H1 (cell line): ENCODE results near the gene SBDS. TPM values are rescaled to one million over a fixed set of nuclear protein-coding genes. Genes with fewer than 3 reads are reported as not detected.
"Not testable (repeated sequence)": the region's sequence is repeated elsewhere in the genome, so short reads cannot be mapped to it uniquely, and the experiment has no call there.

Experiments used
- CTCF ChIA-PET: fragments of 300-600 bp; sonication (Branson Sonifier 250); formaldehyde crosslinking; loops from one replicate; lab custom pipeline; 2021; ENCODE audit not compliant: partially characterized antibody; lab: Charles Lee
- POLR2A ChIA-PET: fragments of 300-600 bp; sonication (Branson Sonifier 250); formaldehyde crosslinking; loops from one replicate; lab custom pipeline; 2021; ENCODE audit warnings: inconsistent platforms; ENCODE audit not compliant: partially characterized antibody; lab: Charles Lee
- DNase-seq, 2 experiments: peaks; one replicate each; pipeline versions ENCODE4 v3.0.0 to v3.0.0-alpha.2; 2010 to 2022; ENCODE audit warnings: low spot score in 2 of 2, low read depth in 1 of 2, mixed read lengths in 1 of 2
- FAIRE-seq: peaks from 2 replicates; lab custom pipeline; 2011; peaks lifted over from hg19 to GRCh38; lab: Jason Lieb, UNC
- H2AFZ ChIP-seq: 2 replicates; pipeline ENCODE4 v1.8.1; 2012; ENCODE audit warnings: low read length, inconsistent platforms
- H2AK5ac ChIP-seq: 2 replicates; pipeline ENCODE4 v1.6.1; 2013; ENCODE audit warnings: low read depth, low read length
- H2BK120ac ChIP-seq: replicated peaks from 2 replicates; pipeline ENCODE3; 2013; ENCODE audit warnings: low read depth, low read length, inconsistent platforms
- H2BK12ac ChIP-seq: 2 replicates; pipeline ENCODE4 v1.6.1; 2013; ENCODE audit warnings: low read depth, low read length
- H2BK15ac ChIP-seq: 2 replicates; pipeline ENCODE4 v1.6.1; 2013; ENCODE audit warnings: low read length
- H2BK20ac ChIP-seq: 2 replicates; pipeline ENCODE4 v1.6.1; 2013; ENCODE audit warnings: low read length
- H2BK5ac ChIP-seq: 2 replicates; pipeline ENCODE4 v1.6.1; 2013; ENCODE audit warnings: low read depth, low read length
- H3K14ac ChIP-seq: 2 replicates; pipeline ENCODE4 v1.6.1; 2013; ENCODE audit warnings: inconsistent platforms; ENCODE audit not compliant: insufficient read length
- H3K18ac ChIP-seq: 2 replicates; pipeline ENCODE4 v1.6.1; 2013; ENCODE audit warnings: low read length; ENCODE audit errors: extremely low read depth
- H3K23ac ChIP-seq: 2 replicates; pipeline ENCODE4 v1.6.1; 2013; ENCODE audit warnings: inconsistent platforms; ENCODE audit not compliant: insufficient read length
- H3K23me2 ChIP-seq: 2 replicates; pipeline ENCODE4 v1.6.1; 2013; ENCODE audit warnings: low read depth, low read length
- H3K27ac ChIP-seq: 2 replicates; pipeline ENCODE4 v1.6.1; 2011; ENCODE audit warnings: low read depth, low read length, inconsistent platforms
- H3K27me3 ChIP-seq, 4 experiments: replicated peaks in 1 of 4; 1 replicate in 1 of 4; 2 replicates in 3 of 4; pipeline versions ENCODE4 v1.6.1 to v1.8.1; 2011 to 2013; ENCODE audit warnings: low read length in 3 of 4, mild to moderate bottlenecking in 3 of 4, inconsistent platforms in 2 of 4, mixed read lengths in 2 of 4, moderate library complexity in 1 of 4; ENCODE audit not compliant: control insufficient read depth in 3 of 4, insufficient read depth in 3 of 4; ENCODE audit errors: extremely low read depth in 1 of 4
- H3K36me3 ChIP-seq, 4 experiments: 2 replicates each; pipeline versions ENCODE4 v1.6.1 to v1.8.1; 2011 to 2013; ENCODE audit warnings: mild to moderate bottlenecking in 4 of 4, low read length in 3 of 4, moderate library complexity in 2 of 4, control low read depth in 1 of 4, inconsistent platforms in 1 of 4; ENCODE audit not compliant: insufficient read depth in 4 of 4, control insufficient read depth in 2 of 4
- H3K4ac ChIP-seq: replicated peaks from 2 replicates; pipeline ENCODE3; 2013; ENCODE audit warnings: low read length, low read depth, mixed read lengths, inconsistent platforms; ENCODE audit not compliant: insufficient read length
- H3K4me1 ChIP-seq, 4 experiments: replicated peaks in 1 of 4; 1 replicate in 1 of 4; 2 replicates in 3 of 4; pipeline versions ENCODE4 v1.6.1 to v1.8.1; 2011 to 2013; ENCODE audit warnings: low read length in 3 of 4, inconsistent platforms in 2 of 4, mixed read lengths in 1 of 4; ENCODE audit not compliant: insufficient read depth in 4 of 4, control insufficient read depth in 3 of 4
- H3K4me2 ChIP-seq, 2 experiments: 2 replicates each; pipeline versions ENCODE4 v1.6.1 to v1.8.1; 2011 to 2013; ENCODE audit warnings: low read depth in 2 of 2, low read length in 2 of 2, control low read depth in 1 of 2, inconsistent platforms in 1 of 2, mild to moderate bottlenecking in 1 of 2; ENCODE audit not compliant: insufficient read depth in 1 of 2
- H3K4me3 ChIP-seq, 4 experiments: fragments of 200-600, 300-600 bp in 1 of 4; sonication (generic), shearing (Covaris generic), sonication (Bioruptor Twin) in 1 of 4; 2 replicates each; pipeline versions ENCODE4 v1.5.1 to v1.8.1; 2011 to 2016; ENCODE audit warnings: low read length in 4 of 4, low read depth in 3 of 4, control low read depth in 2 of 4, inconsistent platforms in 2 of 4, mild to moderate bottlenecking in 2 of 4, mixed read lengths in 1 of 4, moderate library complexity in 1 of 4; ENCODE audit not compliant: insufficient read depth in 2 of 4; ENCODE audit errors: extremely low read depth in 1 of 4
- H3K56ac ChIP-seq: replicated peaks from 2 replicates; pipeline ENCODE3; 2013; ENCODE audit warnings: low read depth, mild to moderate bottlenecking, mixed read lengths, low read length, inconsistent platforms; ENCODE audit not compliant: insufficient read length
- H3K79me1 ChIP-seq: 2 replicates; pipeline ENCODE4 v1.6.1; 2013; ENCODE audit warnings: low read depth, low read length, control low read depth
- H3K79me2 ChIP-seq, 2 experiments: 2 replicates each; pipeline versions ENCODE4 v1.6.1 to v1.8.1; 2012 to 2013; ENCODE audit warnings: low read length in 2 of 2, mild to moderate bottlenecking in 2 of 2, inconsistent platforms in 1 of 2; ENCODE audit not compliant: insufficient read depth in 2 of 2, control insufficient read depth in 1 of 2
- H3K9ac ChIP-seq, 4 experiments: replicated peaks in 1 of 4; 1 replicate in 1 of 4; 2 replicates in 3 of 4; pipeline versions ENCODE4 v1.6.1 to v1.8.1; 2011 to 2013; ENCODE audit warnings: low read depth in 3 of 4, low read length in 3 of 4, control low read depth in 2 of 4, mild to moderate bottlenecking in 2 of 4, moderate library complexity in 2 of 4, inconsistent platforms in 1 of 4; ENCODE audit errors: extremely low read depth in 1 of 4
- H3K9me3 ChIP-seq, 2 experiments: 2 replicates each; pipeline versions ENCODE4 v1.6.1 to v1.8.1; 2012 to 2013; ENCODE audit warnings: mild to moderate bottlenecking in 2 of 2, moderate library complexity in 2 of 2, control low read depth in 1 of 2, inconsistent platforms in 1 of 2, low read depth in 1 of 2, low read length in 1 of 2, mixed read lengths in 1 of 2; ENCODE audit not compliant: insufficient read depth in 2 of 2
- H4K20me1 ChIP-seq, 2 experiments: replicated peaks in 1 of 2; 2 replicates each; pipeline versions ENCODE3 to v1.8.1; 2011 to 2013; ENCODE audit warnings: inconsistent platforms in 2 of 2, low read length in 2 of 2, mild to moderate bottlenecking in 1 of 2; ENCODE audit not compliant: insufficient read depth in 2 of 2, control insufficient read depth in 1 of 2
- H4K5ac ChIP-seq: 2 replicates; pipeline ENCODE4 v1.6.1; 2013; ENCODE audit warnings: low read length, low read depth, mixed read lengths, inconsistent platforms; ENCODE audit not compliant: insufficient read length
- H4K8ac ChIP-seq: 2 replicates; pipeline ENCODE4 v1.8.0; 2013; ENCODE audit warnings: mild to moderate bottlenecking, moderate library complexity, low read length, inconsistent platforms; ENCODE audit not compliant: insufficient read depth; ENCODE audit errors: extremely low read depth
- H4K91ac ChIP-seq: replicated peaks from 2 replicates; pipeline ENCODE3; 2013; ENCODE audit warnings: low read length, mixed read lengths, inconsistent platforms; ENCODE audit not compliant: insufficient read length
- WGBS, 2 experiments: shearing (Covaris generic) in 1 of 2; methylation state at CpG; one replicate each; pipeline versions ENCODE4 v1.1.6 to v1.1.7; 2013 to 2015; ENCODE audit warnings: low lambda C conversion rate in 2 of 2, mixed read lengths in 2 of 2, inconsistent platforms in 1 of 2, low coverage in 1 of 2, missing lambda C conversion rate in 1 of 2; ENCODE audit not compliant: insufficient replicate concordance in 2 of 2, insufficient coverage in 1 of 2, insufficient read length in 1 of 2; ENCODE audit errors: extremely low coverage in 1 of 2, missing lambda C conversion rate in 1 of 2; 5-methylcytosine and 5-hydroxymethylcytosine counted together
- polyA plus RNA-seq, 7 experiments: library from polyadenylated mRNA; depleted of rRNA in 3 of 7; stranded (reverse) in 5 of 7; unstranded in 2 of 7; fragments of >200 nt in 5 of 7; fragments of 200-250 nt in 2 of 7; gene quantifications; 1 replicate in 5 of 7; 2 replicates in 1 of 7; 4 replicates in 1 of 7; pipeline versions ENCODE4 v1.2.1 to v1.2.3, GENCODE V29; 2011 to 2013; ENCODE audit warnings: missing spikeins in 2 of 7, mixed read lengths in 2 of 7
- total RNA-seq: library from RNA; stranded (reverse); fragmentation: NEBNext Ultra II Directional; extraction: Animal tissue kit (Norgen Biotek cat#: 25700); gene quantifications from 2 replicates; pipeline ENCODE4 v1.2.1, GENCODE V29; 2021

SBDS gene
- total and polyA plus RNA-seq, 2 of the 8 experiments (the other 6 are each of a cell fraction or from before 2014, with no cell fraction given): 8.2 to 27.5 TPM

GRCh38 chr7:66994051-66994450, 1.3 kb downstream of the SBDS start:
- H4K8ac ChIP-seq, H2BK15ac ChIP-seq, H4K91ac ChIP-seq, H3K79me2 ChIP-seq, H3K9me3 ChIP-seq, H2AFZ ChIP-seq, H2BK20ac ChIP-seq, H4K20me1 ChIP-seq, FAIRE-seq, H3K23ac ChIP-seq, H3K4ac ChIP-seq, H2BK120ac ChIP-seq, H2BK5ac ChIP-seq, H3K23me2 ChIP-seq, H3K56ac ChIP-seq, H3K79me1 ChIP-seq, H4K5ac ChIP-seq, H3K18ac ChIP-seq, H3K27me3 ChIP-seq, H3K27ac ChIP-seq, H2BK12ac ChIP-seq, CTCF ChIA-PET, H3K14ac ChIP-seq, H3K9ac ChIP-seq, H2AK5ac ChIP-seq, H3K4me1 ChIP-seq, DNase-seq: not testable (repeated sequence)
- H3K4me3 ChIP-seq: peak overlapping the region in 3 of 4 experiments; percentile 64 to 69 (median 68); a peak in 3 of 8 replicates
- peak overlapping the region; percentile 57 to 60; a peak in 2 of 4 replicates for H3K4me2 ChIP-seq
- 90% methylated on average over 5 of the region's 5 CpGs; no CpG with 5 or more reads in 1 of the 2 experiments for WGBS, 2 experiments
- H3K36me3 ChIP-seq: peaks cover 0 to 17% (median 4%) of the 10 kb centered on the region in 4 experiments; a peak in 3 of 8 replicates
- POLR2A ChIA-PET: interaction anchor here (1.6 kb wide), 1 partner anchor 148 kb away, joined by 3 read pairs; no protein-coding TSS in a partner anchor

GRCh38 chr7:66989552-66989951, 5.8 kb downstream of the SBDS start:
- H3K9ac ChIP-seq, H3K79me1 ChIP-seq, H3K4me3 ChIP-seq, H3K4ac ChIP-seq, H3K79me2 ChIP-seq, H4K5ac ChIP-seq, H3K23me2 ChIP-seq, H2AK5ac ChIP-seq, H3K56ac ChIP-seq, H3K4me1 ChIP-seq, H3K27me3 ChIP-seq, H2BK20ac ChIP-seq, H3K4me2 ChIP-seq, H2BK15ac ChIP-seq, H3K14ac ChIP-seq, H3K18ac ChIP-seq, H4K91ac ChIP-seq, H3K27ac ChIP-seq, H2BK120ac ChIP-seq, H4K8ac ChIP-seq, POLR2A ChIA-PET, DNase-seq, H4K20me1 ChIP-seq, H2BK5ac ChIP-seq, H3K23ac ChIP-seq, H2AFZ ChIP-seq, H2BK12ac ChIP-seq, H3K9me3 ChIP-seq: not testable (repeated sequence)
- CTCF ChIA-PET: interaction anchor here (0.8 kb wide), 1 partner anchor 12 kb away, joined by 3 read pairs; no protein-coding TSS in a partner anchor
- 96% methylated on average over 1 of the region's 3 CpGs; no CpG with 5 or more reads in 1 of the 2 experiments for WGBS, 2 experiments
- H3K36me3 ChIP-seq: peaks cover 0 to 18% (median 6%) of the 10 kb centered on the region in 4 experiments; a peak in 5 of 8 replicates
- peak; percentile 71 for FAIRE-seq
